GM12878 (cell line): Measurements from ENCODE around the gene DIP2B. TPM values are rescaled to one million over a fixed set of nuclear protein-coding genes. Genes with fewer than 3 reads are reported as not detected.

ENCODE experiments used
- ATAC-seq: fragments of 200-7000 bp; cut with Tn5 transposase; 3 replicates; pipeline ENCODE4 v1.9.1; 2020; ENCODE audit warnings: mild to moderate bottlenecking, moderate library complexity
- BruUV-seq: library from RNA; stranded (reverse); fragments of 400-500 nt; replicated peaks from 2 replicates; lab custom pipeline; 2021; lab: Mats Ljungman, UMichigan
- CTCF ChIA-PET: fragments of 300-600 bp; sonication (Branson Sonifier 250); formaldehyde crosslinking; extraction: SDS; loops from one replicate; lab custom pipeline; 2021; ENCODE audit warnings: inconsistent platforms; lab: Yijun Ruan, JAX
- POLR2A ChIA-PET: fragments of 350-600 bp; formaldehyde crosslinking; extraction: SDS; loops from one replicate; lab custom pipeline; 2021; ENCODE audit warnings: inconsistent platforms; lab: Charles Lee
- RAD21 ChIA-PET: fragments of 300-600 bp; sonication (Branson Sonifier 250); formaldehyde crosslinking; loops from one replicate; lab custom pipeline; 2023; ENCODE audit warnings: antibody characterized with exemption; ENCODE audit not compliant: unreplicated experiment; lab: Charles Lee
- SMC1A ChIA-PET: fragments of 300-600 bp; sonication (Branson Sonifier 250); formaldehyde crosslinking; loops from one replicate; lab custom pipeline; 2023; ENCODE audit not compliant: unreplicated experiment, uncharacterized antibody; lab: Charles Lee
- DNase-seq: peaks from one replicate; pipeline ENCODE4 v3.0.0-alpha.2; 2011; ENCODE audit warnings: low read depth, low spot score
- FAIRE-seq: peaks from 3 replicates; lab custom pipeline; 2011; peaks lifted over from hg19 to GRCh38; lab: Jason Lieb, UNC
- H2AFZ ChIP-seq: 2 replicates; pipeline ENCODE4 v1.6.0; 2011; ENCODE audit warnings: low read depth, low read length, control low read depth; ENCODE audit not compliant: control insufficient read depth
- H3K27ac ChIP-seq: 2 replicates; pipeline ENCODE4 v1.5.1; 2011; ENCODE audit warnings: control low read depth; ENCODE audit not compliant: control insufficient read depth, insufficient read depth
- H3K27me3 ChIP-seq, 2 experiments: replicated peaks in 1 of 2; 2 replicates each; pipeline versions ENCODE4 v1.6.0 to v1.6.1; 2011; ENCODE audit warnings: low read length in 1 of 2; ENCODE audit not compliant: control insufficient read depth in 2 of 2, insufficient read depth in 2 of 2
- H3K36me3 ChIP-seq, 2 experiments: 2 replicates each; pipeline ENCODE4 v1.5.1; 2011; ENCODE audit warnings: low read length in 1 of 2; ENCODE audit not compliant: control insufficient read depth in 2 of 2, insufficient read depth in 2 of 2
- H3K4me1 ChIP-seq: 2 replicates; pipeline ENCODE4 v1.6.1; 2011; ENCODE audit warnings: mild to moderate bottlenecking, low read length, moderate library complexity, mixed read lengths; ENCODE audit not compliant: control insufficient read depth, insufficient read depth
- H3K4me2 ChIP-seq: 2 replicates; pipeline ENCODE4 v1.6.0; 2011; ENCODE audit warnings: control low read depth; ENCODE audit not compliant: control insufficient read depth, insufficient read depth
- H3K4me3 ChIP-seq: fragments of 200-600 bp; sonication (generic); 2 replicates; pipeline ENCODE4 v1.5.1; 2016
- H3K79me2 ChIP-seq: 2 replicates; pipeline ENCODE4 v1.6.0; 2011; ENCODE audit warnings: low read length; ENCODE audit not compliant: control insufficient read depth, insufficient read depth
- H3K9ac ChIP-seq: 2 replicates; pipeline ENCODE4 v1.8.0; 2011; ENCODE audit warnings: low read length, control low read depth, mixed read lengths; ENCODE audit not compliant: control insufficient read depth, insufficient read depth
- H3K9me3 ChIP-seq: replicated peaks from 3 replicates; pipeline ENCODE4 v1.5.1; 2011; ENCODE audit warnings: mild to moderate bottlenecking, low read length; ENCODE audit not compliant: control insufficient read depth, insufficient read depth
- H4K20me1 ChIP-seq: 2 replicates; pipeline ENCODE4 v1.6.0; 2011; ENCODE audit not compliant: control insufficient read depth, insufficient read depth
- E2F8 ChIP-seq: fragments of 450-650 bp; IDR thresholded peaks from 2 replicates; pipeline ENCODE4 v1.6.1; 2018; ENCODE audit warnings: mild to moderate bottlenecking, low read depth, moderate library complexity; ENCODE audit not compliant: partially characterized antibody
- ETV6 ChIP-seq, 2 experiments: fragments of 450-650 bp in 1 of 2; IDR thresholded peaks in 1 of 2; conservative IDR thresholded peaks in 1 of 2; 2 replicates each; pipeline ENCODE4 v1.6.1; 2014; ENCODE audit warnings: antibody characterized with exemption in 1 of 2, borderline replicate concordance in 1 of 2, low read depth in 1 of 2, mild to moderate bottlenecking in 1 of 2, moderate library complexity in 1 of 2
- MLLT1 ChIP-seq: fragments of 450-650 bp; IDR thresholded peaks from 2 replicates; pipeline ENCODE4 v1.6.1; 2016; ENCODE audit warnings: mild to moderate bottlenecking
- PAX5 ChIP-seq: IDR thresholded peaks from 2 replicates; pipeline ENCODE4 v1.6.1; 2011; ENCODE audit warnings: low read depth, low read length, borderline replicate concordance
- POLR2AphosphoS2 ChIP-seq: IDR thresholded peaks from 2 replicates; pipeline ENCODE4 v1.6.1; 2011; ENCODE audit warnings: low read depth, mild to moderate bottlenecking, low read length, improper control_type of control experiment, moderate library complexity
- SMAD5 ChIP-seq: IDR thresholded peaks from 2 replicates; pipeline ENCODE4 v1.6.1; 2016; ENCODE audit warnings: antibody characterized with exemption, low read depth
- ZNF24 ChIP-seq: fragments of 450-650 bp; IDR thresholded peaks from 2 replicates; pipeline ENCODE4 v1.6.1; 2017; ENCODE audit warnings: antibody characterized with exemption, mild to moderate bottlenecking
- WGBS: methylation state at CpG from one replicate; pipeline ENCODE4 v1.1.6; 2016; ENCODE audit warnings: low lambda C conversion rate; ENCODE audit not compliant: insufficient replicate concordance, insufficient coverage; ENCODE audit errors: missing lambda C conversion rate; 5-methylcytosine and 5-hydroxymethylcytosine counted together
- in situ Hi-C: fragments of 300-500 bp; cut with MboI; formaldehyde crosslinking; loops from 9 replicates; pipeline ENCODE4 v1.14.3; 2018; ENCODE audit warnings: mixed read lengths
- intact Hi-C: fragments of 100-400 bp; cut with micrococcal nuclease; formaldehyde crosslinking; loops from one replicate; pipeline ENCODE4 v1.14.2; 2022; ENCODE audit not compliant: unreplicated experiment
- polyA plus RNA-seq, 11 experiments: library from polyadenylated mRNA; depleted of rRNA in 4 of 11; unstranded in 6 of 11; stranded (reverse) in 5 of 11; fragments of >200 nt; fragmentation: Nextera tagmentation in 4 of 11; fragmentation: Illumina TruSeq in 1 of 11; extraction: Ambion mirVana in 4 of 11; extraction: Trizol in 1 of 11; gene quantifications; 1 replicate in 1 of 11; 2 replicates in 10 of 11; pipeline versions ENCODE4 v1.2.1 to v1.2.3, GENCODE V29; 2011 to 2016; ENCODE audit warnings: inconsistent platforms in 2 of 11, missing spikeins in 2 of 11, low read depth in 1 of 11
- total RNA-seq, 4 experiments: library from RNA; depleted of rRNA in 3 of 4; stranded (reverse); fragments of >200 nt in 3 of 4; fragmentation: Illumina TruSeq in 1 of 4; extraction: Trizol in 1 of 4; gene quantifications; 2 replicates each; pipeline versions ENCODE4 v1.2.1 to v1.2.3, GENCODE V29; 2013 to 2021
- TF ChIP-seq, protein P1 (sequence below): fragments of 150-350 bp; IDR thresholded peaks from 2 replicates; pipeline ENCODE4 v1.6.1; 2014; ENCODE audit warnings: mild to moderate bottlenecking, low read depth, low read length

DIP2B gene
- total and polyA plus RNA-seq, 10 of the 15 experiments (the other 5 are each of a cell fraction or from before 2014, with no cell fraction given) = 4.5 to 30.0 (median 18.6) TPM

DNA sequence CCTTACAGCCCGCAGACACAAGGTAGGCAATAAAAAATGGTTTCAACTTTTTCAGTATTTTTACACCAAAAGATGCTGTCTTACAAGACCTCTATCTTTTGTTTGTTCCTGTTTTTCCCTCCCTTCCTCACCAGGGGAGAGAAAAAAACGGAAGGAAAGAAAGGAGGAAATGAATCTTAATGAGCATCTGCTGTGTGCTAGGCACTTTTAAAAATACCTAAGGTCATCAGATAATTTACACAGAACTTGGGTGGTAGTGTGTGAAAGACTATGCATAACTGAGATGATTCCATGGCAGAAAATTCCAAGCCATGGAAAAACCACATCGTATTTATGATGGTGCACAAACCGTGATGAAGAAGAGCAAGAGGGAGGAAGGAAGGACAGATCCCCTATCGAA is 121.2 kb downstream of the DIP2B start:
- H4K20me1 ChIP-seq = no peaks in the 10 kb centered on the region
- DNase-seq (no peak), FAIRE-seq (no peak), ATAC-seq (no peak)
- no peaks in the 10 kb centered on the region for H3K9me3 ChIP-seq
- in situ Hi-C loops (no loop called here), intact Hi-C loops (no loop called here)
- RAD21 ChIA-PET = no interaction called here
- no peak overlapping the region for H3K4me2 ChIP-seq
- TF ChIP-seq ZNF24 = no peak
- TF ChIP-seq, protein P1, sequence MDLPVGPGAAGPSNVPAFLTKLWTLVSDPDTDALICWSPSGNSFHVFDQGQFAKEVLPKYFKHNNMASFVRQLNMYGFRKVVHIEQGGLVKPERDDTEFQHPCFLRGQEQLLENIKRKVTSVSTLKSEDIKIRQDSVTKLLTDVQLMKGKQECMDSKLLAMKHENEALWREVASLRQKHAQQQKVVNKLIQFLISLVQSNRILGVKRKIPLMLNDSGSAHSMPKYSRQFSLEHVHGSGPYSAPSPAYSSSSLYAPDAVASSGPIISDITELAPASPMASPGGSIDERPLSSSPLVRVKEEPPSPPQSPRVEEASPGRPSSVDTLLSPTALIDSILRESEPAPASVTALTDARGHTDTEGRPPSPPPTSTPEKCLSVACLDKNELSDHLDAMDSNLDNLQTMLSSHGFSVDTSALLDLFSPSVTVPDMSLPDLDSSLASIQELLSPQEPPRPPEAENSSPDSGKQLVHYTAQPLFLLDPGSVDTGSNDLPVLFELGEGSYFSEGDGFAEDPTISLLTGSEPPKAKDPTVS = no peak
- TF ChIP-seq E2F8 = no peak
- TF ChIP-seq MLLT1 = no peak
- TF ChIP-seq PAX5 = no peak
- TF ChIP-seq SMAD5 = no peak
- no peak for TF ChIP-seq POLR2AphosphoS2
- peak in 1 of 2 experiments; percentile 37; a peak in 1 of 4 replicates for TF ChIP-seq ETV6 (conservative IDR thresholded peaks at IDR 0.05 in 1 of 2, IDR thresholded peaks at IDR 0.05 in 1 of 2; ENCODE audit: borderline replicate concordance in 1 of 2, low read depth in 1 of 2)
- TSS peak; percentile 41 for BruUV-seq
- POLR2A ChIA-PET = interaction anchor here (0.6 kb wide), 1 partner anchor 225 kb away, joined by 3 read pairs; the partner anchor contains the start of gene LARP4
- H3K27me3 ChIP-seq = no peaks in the 10 kb centered on the region
- WGBS = 61% methylated on average over 5 of the region's 5 CpGs
- no peak overlapping the region for H3K4me3 ChIP-seq
- SMC1A ChIA-PET = interaction anchor here (0.8 to 1.4 kb wide), 2 partner anchors 10 to 83 kb away, joined by 3 read pairs; no protein-coding TSS in a partner anchor
- peaks cover 3 to 7% of the 10 kb centered on the region in 2 experiments; a peak in 3 of 4 replicates for H3K36me3 ChIP-seq
- H3K9ac ChIP-seq = no peak overlapping the region
- H3K4me1 ChIP-seq = peaks cover 8% of the 10 kb centered on the region
- CTCF ChIA-PET = interaction anchor here (1.4 kb wide), 1 partner anchor 12 kb away, joined by 5 read pairs; no protein-coding TSS in a partner anchor
- no peak overlapping the region for H2AFZ ChIP-seq
- H3K27ac ChIP-seq = no peak overlapping the region
- peaks cover 13% of the 10 kb centered on the region for H3K79me2 ChIP-seq
